GM19239 (cell line): ENCODE measurements around the gene GAK.

Source experiments
- DNase-seq: peaks from one replicate; pipeline ENCODE4 v3.0.0; 2011; ENCODE audit warnings: low spot score; ENCODE audit not compliant: insufficient read length
- FAIRE-seq: peaks from 2 replicates; lab custom pipeline; 2011; peaks lifted over from hg19 to GRCh38; lab: Jason Lieb, UNC

The GAK gene

GRCh38 chr4:893276-893994 lies 38.7 kb downstream of the GAK start:
- FAIRE-seq = no peak
- no peak for DNase-seq

- DNase-seq = no peak
- FAIRE-seq = no peak
Measured at GRCh38 chr4:892780-893179, 39.3 kb downstream of the GAK start.

GRCh38 chr4:891747-892146 lies 40.4 kb downstream of the GAK start:
- FAIRE-seq (no peak), DNase-seq (no peak)

- no peak for FAIRE-seq
Measured at GRCh38 chr4:890036-890695, 42.0 kb downstream of the GAK start.

GRCh38 chr4:889516-889915 lies 42.6 kb downstream of the GAK start:
- no peak for FAIRE-seq

More at GRCh38 chr4:890036-890695, 42.0 kb downstream of the GAK start:
- no peak for DNase-seq

DNA sequence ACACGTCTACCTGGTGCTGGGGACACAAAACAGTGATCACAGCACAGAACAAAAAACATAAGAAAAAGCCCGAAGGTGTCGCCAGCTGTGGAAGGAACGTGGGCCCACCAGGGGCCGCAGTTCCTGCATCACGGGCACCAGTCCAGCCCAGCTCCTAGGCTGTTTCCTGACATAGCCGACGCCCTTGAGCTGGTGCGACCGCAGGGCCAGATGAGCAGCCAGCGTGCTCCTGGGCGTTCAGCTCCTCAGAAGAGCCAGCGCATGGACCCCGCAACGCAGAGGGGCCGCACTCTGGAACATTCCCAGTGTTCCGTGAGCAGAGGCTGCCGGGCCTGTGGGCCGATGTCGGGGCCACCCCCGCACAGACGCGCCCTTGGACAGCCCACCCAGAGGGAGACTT lies 44.1 kb downstream of the GAK start:
- DNase-seq = no peak
- FAIRE-seq = no peak

More at GRCh38 chr4:889516-889915, 42.6 kb downstream of the GAK start:
- DNase-seq = no peak

DNA sequence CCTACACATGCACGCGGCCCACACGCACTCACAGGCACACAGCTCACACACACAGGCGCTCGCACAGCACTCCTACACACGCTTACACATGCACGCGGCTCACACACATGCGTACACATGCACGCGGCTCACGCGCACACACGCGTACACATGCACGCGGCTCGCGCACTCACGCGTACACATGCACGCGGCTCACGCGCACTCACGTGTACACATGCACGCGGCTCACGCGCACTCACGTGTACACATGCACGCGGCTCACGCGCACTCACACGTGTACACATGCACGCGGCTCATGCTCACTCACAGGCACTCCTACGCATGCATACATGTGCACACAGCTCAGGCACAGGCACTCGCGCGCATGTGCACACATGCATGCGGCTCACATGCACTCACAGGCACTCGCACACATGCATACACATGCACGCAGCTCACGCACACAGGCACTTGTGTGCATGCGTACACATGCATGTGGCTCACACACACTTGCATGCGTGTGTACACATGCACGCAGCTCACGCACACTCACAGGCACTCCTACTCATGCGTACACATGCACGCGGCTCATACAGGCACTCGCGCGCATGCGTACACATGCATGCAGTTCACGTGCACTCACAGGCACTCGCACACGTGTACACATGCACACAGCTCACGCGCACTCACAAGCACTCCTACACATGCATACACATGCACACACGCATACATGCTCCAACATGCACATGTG lies 44.9 kb downstream of the GAK start:
- DNase-seq (no peak), FAIRE-seq (no peak)

DNA sequence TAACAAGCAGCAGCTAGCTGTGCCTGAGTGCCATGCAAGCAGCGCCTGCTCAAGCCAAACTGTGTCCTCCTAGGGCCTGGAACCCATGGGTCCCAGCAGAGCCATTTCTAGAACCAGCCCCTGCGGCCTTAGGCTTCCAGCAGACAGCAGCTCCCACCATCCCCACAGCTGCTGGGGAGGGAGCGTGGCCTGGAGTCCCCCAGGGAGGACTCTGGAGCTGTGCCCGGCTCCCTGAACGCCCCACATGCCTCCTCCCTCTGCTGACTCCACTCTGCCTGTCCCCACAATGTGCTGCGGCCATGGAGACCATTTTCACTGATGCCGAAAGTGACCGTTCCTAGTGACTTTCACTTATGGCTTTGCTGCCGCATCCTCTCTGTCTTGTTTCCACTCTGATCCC lies 45.9 kb downstream of the GAK start:
- no peak for DNase-seq
- FAIRE-seq = no peak

DNA sequence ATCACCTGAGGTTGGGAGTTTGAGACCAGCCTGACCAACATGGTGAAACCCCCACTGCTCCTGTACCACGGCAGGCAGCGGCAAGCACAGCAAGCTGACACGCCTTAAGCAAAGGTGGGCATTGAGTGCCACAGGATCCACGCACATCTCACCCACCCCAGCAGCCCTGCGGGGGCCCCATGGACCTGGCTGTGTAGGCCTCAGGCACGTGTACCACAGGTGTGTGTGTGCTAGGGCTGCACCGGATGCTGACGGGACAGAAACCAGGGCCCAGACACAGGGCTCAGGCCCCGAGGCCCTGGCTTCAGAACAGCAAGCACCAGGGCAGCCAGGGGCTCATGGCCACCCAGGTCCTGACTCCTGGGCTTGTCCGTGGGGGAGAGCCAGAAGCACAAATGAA lies 46.8 kb downstream of the GAK start:
- DNase-seq = no peak
- no peak for FAIRE-seq

GRCh38 chr4:884896-885295 lies 47.2 kb downstream of the GAK start:
- no peak for FAIRE-seq

DNA sequence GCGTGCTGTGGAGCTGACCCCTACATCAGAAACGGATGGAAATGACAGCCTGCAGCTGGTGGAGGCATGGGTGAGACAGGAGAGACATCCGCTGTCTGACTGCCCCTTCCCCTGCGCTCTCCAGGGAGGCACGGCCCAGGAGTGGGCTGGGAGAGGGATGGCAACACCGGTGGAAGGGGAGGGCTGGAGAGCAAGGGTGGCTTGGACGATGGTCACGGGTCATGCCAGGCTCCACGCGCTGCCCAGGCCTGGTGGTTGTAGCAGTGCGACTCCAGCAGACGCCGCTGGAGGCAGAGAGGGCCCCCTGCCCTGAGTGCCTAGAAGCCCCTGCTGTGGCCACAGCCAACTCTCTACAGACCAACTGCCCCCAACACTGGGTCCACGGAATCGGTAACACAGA lies 47.9 kb downstream of the GAK start:
- DNase-seq (no peak), FAIRE-seq (no peak)

More at GRCh38 chr4:884896-885295, 47.2 kb downstream of the GAK start:
- DNase-seq = no peak

GRCh38 chr4:883377-884095 lies 48.6 kb downstream of the GAK start:
- FAIRE-seq (no peak), DNase-seq (no peak)

DNA sequence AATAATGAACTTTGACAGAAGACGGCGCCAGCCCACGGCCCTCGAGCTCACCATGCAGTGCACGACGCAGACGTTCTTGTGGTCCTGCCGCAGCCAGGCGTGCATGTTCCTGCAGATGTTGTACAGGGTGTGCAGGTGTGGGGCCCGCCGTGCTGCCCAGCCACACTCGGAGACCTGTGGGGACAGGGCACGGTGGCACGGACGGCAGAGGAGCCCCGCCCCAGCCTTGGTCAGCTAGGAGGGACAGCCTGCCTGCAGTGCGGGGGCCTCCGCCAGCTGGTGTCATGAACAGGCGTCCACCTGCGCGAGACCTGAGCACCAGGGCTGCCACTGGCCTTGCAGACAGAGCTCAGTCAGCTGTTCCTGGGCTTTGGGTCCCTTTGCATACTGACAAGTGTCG lies 49.5 kb downstream of the GAK start:
- FAIRE-seq = no peak
- DNase-seq = no peak

DNA sequence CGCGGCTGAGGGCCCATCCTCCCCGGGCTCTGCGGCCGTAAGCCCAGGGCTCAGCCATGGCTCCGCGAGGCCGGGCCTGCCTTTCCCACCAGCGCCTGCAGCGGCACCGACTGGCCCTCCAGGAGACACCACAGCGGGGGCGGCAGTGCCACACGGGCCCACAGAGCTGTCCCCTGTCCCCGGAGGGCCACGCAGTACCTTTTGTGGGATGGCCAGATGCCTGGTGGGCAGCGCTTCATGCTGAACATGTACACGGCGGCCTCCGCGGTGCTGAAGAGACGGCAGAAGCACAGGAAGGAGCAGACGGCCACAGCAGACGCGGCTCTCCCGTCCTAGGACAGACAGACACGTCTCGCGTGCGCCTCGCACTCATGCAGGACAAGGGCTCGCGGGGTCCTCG lies 50.4 kb downstream of the GAK start:
- FAIRE-seq = no peak

DNA sequence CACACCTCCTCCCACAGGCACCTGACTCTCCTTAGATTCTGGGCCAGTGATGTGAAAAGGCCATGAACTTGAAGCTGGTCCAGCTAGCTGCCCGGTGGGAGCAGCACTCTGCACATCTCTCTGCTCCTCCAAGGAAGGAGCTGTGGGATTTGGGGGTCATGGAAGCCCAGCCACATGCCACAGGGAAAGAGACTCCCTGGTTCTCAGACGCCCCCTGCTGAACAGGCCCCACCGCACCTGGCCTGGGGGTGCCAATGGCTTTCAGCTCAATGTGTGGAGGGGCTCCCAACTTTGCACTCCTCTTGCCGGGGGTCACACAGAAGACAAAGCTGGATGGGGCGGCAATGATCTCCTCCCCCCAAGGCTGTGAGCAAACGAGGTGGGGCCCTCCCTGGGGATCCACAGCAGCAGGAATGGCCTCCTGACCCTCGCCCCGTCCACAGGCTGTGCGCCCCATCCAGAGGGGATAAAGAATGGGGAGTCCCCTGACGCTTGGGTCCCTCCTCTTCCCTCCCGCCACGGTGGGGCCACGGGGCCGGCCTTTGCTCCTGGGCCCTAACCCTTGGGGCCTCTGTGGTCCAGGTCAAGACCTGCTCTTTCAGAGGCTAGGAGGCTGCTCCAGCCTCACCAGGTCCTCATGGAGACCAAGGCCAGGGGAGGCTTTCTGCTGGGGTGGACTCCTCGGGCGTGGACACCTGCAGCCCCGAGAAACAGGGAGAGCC lies 51.3 kb downstream of the GAK start:
- FAIRE-seq (no peak), DNase-seq (no peak)

More for the DNA sequence above, 50.4 kb downstream of the GAK start:
- no peak for DNase-seq

DNA sequence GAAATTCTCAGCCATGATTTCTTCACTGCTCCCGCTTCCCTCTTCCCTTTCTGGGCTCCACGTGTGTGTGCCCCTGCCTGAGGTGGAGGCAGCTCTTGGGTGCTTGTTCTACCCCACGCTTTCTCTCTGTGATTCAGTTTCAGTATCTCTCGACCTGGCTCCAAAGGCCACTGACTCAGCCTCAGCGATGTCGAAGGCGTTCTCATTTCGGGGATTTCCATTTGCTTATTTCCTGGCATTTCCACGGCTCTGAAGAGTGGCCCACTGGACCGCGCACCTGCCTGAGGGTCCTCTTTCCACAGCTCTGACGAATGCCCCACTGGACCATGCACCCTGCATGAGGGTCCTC lies 52.4 kb downstream of the GAK start:
- DNase-seq = no peak
- no peak for FAIRE-seq

GRCh38 chr4:878796-879728 lies 53.1 kb downstream of the GAK start:
- no peak for DNase-seq
- FAIRE-seq = no peak

DNA sequence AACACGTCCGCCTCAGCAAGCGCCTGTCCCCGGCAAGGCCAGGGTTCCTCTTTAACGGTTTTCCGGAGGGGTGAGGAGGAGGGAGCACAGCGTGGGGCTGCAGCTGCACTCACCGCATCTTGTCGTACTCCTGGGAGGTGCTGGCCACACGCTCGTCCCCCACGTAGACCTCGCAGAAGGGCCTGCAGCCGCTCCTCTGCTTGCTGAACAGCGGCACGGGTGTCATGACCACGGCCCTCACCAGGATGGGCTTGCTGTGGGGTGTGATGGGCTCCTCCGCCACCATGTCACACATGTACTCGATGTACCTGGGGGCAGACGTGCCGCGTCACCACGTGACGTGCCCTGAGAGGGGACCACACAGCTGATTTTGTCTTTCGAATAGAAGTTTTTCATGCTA lies 54.6 kb downstream of the GAK start:
- FAIRE-seq (no peak), DNase-seq (no peak)

DNA sequence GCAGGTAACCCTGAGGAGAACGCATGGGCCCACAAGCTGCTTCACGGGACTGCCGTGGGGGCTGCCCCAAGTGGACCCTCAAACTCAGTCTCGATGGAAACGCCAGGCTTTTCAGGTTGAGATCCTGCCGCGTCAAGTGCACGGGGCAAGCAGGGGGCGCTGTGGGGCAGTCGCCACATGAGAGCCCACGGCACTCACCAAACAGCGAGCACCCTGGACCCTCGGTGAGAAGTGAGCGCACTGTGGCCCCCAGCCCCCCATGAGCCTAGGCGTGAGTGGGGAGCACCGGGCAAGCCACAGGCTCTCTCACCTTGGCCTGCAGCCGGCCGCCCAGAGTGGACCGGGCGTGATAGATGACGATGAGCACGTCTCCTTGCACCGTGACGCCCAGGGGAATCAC lies 55.3 kb downstream of the GAK start:
- DNase-seq = no peak
- FAIRE-seq = no peak
